SU-DHL-6 (cell line): Measurements from ENCODE around the gene MEN1.

ENCODE experiments used
- H2AFZ ChIP-seq: fragments of 200-600 bp; sonication (generic); 2 replicates; pipeline ENCODE4 v1.6.1; 2014; ENCODE audit warnings: low read depth, mild to moderate bottlenecking, moderate library complexity, mixed read lengths, antibody characterized with exemption, low read length; ENCODE audit not compliant: severe bottlenecking
- H3F3A ChIP-seq: fragments of 200-600 bp; shearing (Covaris generic); 2 replicates; pipeline ENCODE4 v1.6.0; 2016; ENCODE audit warnings: antibody characterized with exemption, mild to moderate bottlenecking; ENCODE audit not compliant: insufficient read depth
- H3K27ac ChIP-seq: fragments of 200-600 bp; sonication (generic); 2 replicates; pipeline ENCODE4 v1.5.1; 2016; ENCODE audit warnings: low read depth, mild to moderate bottlenecking, low read length, moderate library complexity, mixed read lengths
- H3K27me3 ChIP-seq: fragments of 200-600 bp; sonication (generic), shearing (Covaris generic); 2 replicates; pipeline ENCODE4 v1.6.0; 2014; ENCODE audit warnings: mild to moderate bottlenecking, low read length
- H3K36me3 ChIP-seq: fragments of 200-600 bp; sonication (generic); 2 replicates; pipeline ENCODE4 v1.6.1; 2014; ENCODE audit warnings: mild to moderate bottlenecking, low read length, mixed read lengths
- H3K4me2 ChIP-seq: fragments of 300-600, 200-600 bp; shearing (Covaris generic), sonication (generic); 2 replicates; pipeline ENCODE4 v1.6.0; 2014; ENCODE audit warnings: low read length, low read depth, mild to moderate bottlenecking; ENCODE audit not compliant: poor library complexity, severe bottlenecking
- H3K4me3 ChIP-seq: fragments of 200-600 bp; sonication (generic); 2 replicates; pipeline ENCODE4 v1.5.1; 2014; ENCODE audit warnings: antibody characterized with exemption, low read length, mild to moderate bottlenecking, mixed read lengths; ENCODE audit not compliant: insufficient read depth, poor library complexity, severe bottlenecking
- H3K79me2 ChIP-seq: fragments of 200-600 bp; sonication (generic); 2 replicates; pipeline ENCODE4 v1.6.1; 2014; ENCODE audit warnings: mild to moderate bottlenecking, low read length, moderate library complexity; ENCODE audit not compliant: insufficient read depth
- H3K9ac ChIP-seq: fragments of 200-600 bp; sonication (generic); 2 replicates; pipeline ENCODE4 v1.7.0; 2014; ENCODE audit warnings: mild to moderate bottlenecking, low read length
- H3K9me2 ChIP-seq: fragments of 200-600 bp; sonication (generic); replicated peaks from 2 replicates; pipeline ENCODE4 v1.6.1; 2014; ENCODE audit warnings: low read length; ENCODE audit not compliant: insufficient read depth
- H3K9me3 ChIP-seq: fragments of 200-600 bp; sonication (generic); 2 replicates; pipeline ENCODE4 v1.6.1; 2014; ENCODE audit warnings: low read length, mixed read lengths; ENCODE audit not compliant: insufficient read depth
- H4K20me1 ChIP-seq: fragments of 200-600 bp; sonication (generic); 2 replicates; pipeline ENCODE4 v1.6.1; 2014; ENCODE audit warnings: low read depth, mild to moderate bottlenecking, antibody characterized with exemption, low read length, moderate library complexity, mixed read lengths
- CTCF ChIP-seq: fragments of 200-600 bp; sonication (generic); IDR thresholded peaks from one replicate; pipeline ENCODE4 v1.5.1; 2017; ENCODE audit warnings: antibody characterized with exemption, mild to moderate bottlenecking, low read length, moderate library complexity; ENCODE audit not compliant: insufficient read depth, poor library complexity, severe bottlenecking
- EZH2phosphoT487 ChIP-seq: fragments of 200-600 bp; sonication (generic), shearing (Covaris generic); conservative IDR thresholded peaks from 2 replicates; pipeline ENCODE4 v1.6.1; 2018; ENCODE audit warnings: mild to moderate bottlenecking, antibody characterized with exemption, low read length, moderate library complexity, mixed read lengths

The MEN1 gene

GRCh38 chr11:64810891-64811272 lies 531 bp upstream of the MEN1 start:
- peak overlapping the region; percentile 63 for H3K4me2 ChIP-seq
- H4K20me1 ChIP-seq: no peaks in the 10 kb centered on the region
- H3K4me3 ChIP-seq: peak overlapping the region; percentile 69
- peak overlapping the region; percentile 78 for H3K9ac ChIP-seq
- peak overlapping the region; percentile 88 for H2AFZ ChIP-seq
- TF ChIP-seq CTCF (no peak), EZH2phosphoT487 (no peak)
- H3K9me2 ChIP-seq: no peaks in the 10 kb centered on the region
- H3K36me3 ChIP-seq: no peaks in the 10 kb centered on the region
- H3K9me3 ChIP-seq: no peaks in the 10 kb centered on the region
- no peaks in the 10 kb centered on the region for H3K27me3 ChIP-seq
- H3K27ac ChIP-seq: peak overlapping the region; percentile 76
- peaks cover 21% of the 10 kb centered on the region for H3F3A ChIP-seq
- peaks cover 7% of the 10 kb centered on the region; the same call in 1 of the 2 replicates for H3K79me2 ChIP-seq

GRCh38 chr11:64809781-64810241 lies 540 bp downstream of the MEN1 start:
- Histone ChIP-seq H3K9me3 (no peaks in the 10 kb centered on the region), H3F3A (peaks cover 19% of the 10 kb centered on the region), H3K4me2 (peak overlapping the region; percentile 63), H3K4me3 (peak overlapping the region; percentile 69), H3K9ac (peak overlapping the region; percentile 78), H4K20me1 (no peaks in the 10 kb centered on the region), H3K9me2 (no peaks in the 10 kb centered on the region), H3K27me3 (no peaks in the 10 kb centered on the region), H2AFZ (peak overlapping the region; percentile 88), H3K36me3 (no peaks in the 10 kb centered on the region), H3K27ac (peak overlapping the region; percentile 76), H3K79me2 (peaks cover 7% of the 10 kb centered on the region; the same call in 1 of the 2 replicates)
- TF ChIP-seq CTCF (no peak), EZH2phosphoT487 (no peak)

- H3K79me2 ChIP-seq: peaks cover 7% of the 10 kb centered on the region; the same call in 1 of the 2 replicates
- H3K36me3 ChIP-seq: no peaks in the 10 kb centered on the region
- H4K20me1 ChIP-seq: no peaks in the 10 kb centered on the region
- H3K4me2 ChIP-seq: no peak overlapping the region
- H2AFZ ChIP-seq: no peak overlapping the region
- no peak overlapping the region for H3K27ac ChIP-seq
- TF ChIP-seq CTCF (no peak), EZH2phosphoT487 (no peak)
- no peaks in the 10 kb centered on the region for H3K9me3 ChIP-seq
- H3K27me3 ChIP-seq: no peaks in the 10 kb centered on the region
- 0 out of 2 replicates have a peak, but pooled peaks cover 15% of the 10 kb centered on the region for H3F3A ChIP-seq
- H3K9ac ChIP-seq: no peak overlapping the region
- no peak overlapping the region for H3K4me3 ChIP-seq
- H3K9me2 ChIP-seq: no peaks in the 10 kb centered on the region
These were observed 4.9 kb downstream of the MEN1 start for GRCh38 chr11:64805481-64805880.
